HG02642 (cell line): ENCODE data around the gene ADGRG4.
"Not testable (repeated sequence)": the region's sequence is repeated elsewhere in the genome, so short reads cannot be mapped to it uniquely, and the experiment has no call there.

Experiments used
- ATAC-seq: cut with Tn5 transposase; IDR thresholded peaks from one replicate; pipeline ENCODE4 v1.9.1; 2021; ENCODE audit warnings: mild to moderate bottlenecking; ENCODE audit not compliant: unreplicated experiment, poor library complexity

Gene ADGRG4, protein sequence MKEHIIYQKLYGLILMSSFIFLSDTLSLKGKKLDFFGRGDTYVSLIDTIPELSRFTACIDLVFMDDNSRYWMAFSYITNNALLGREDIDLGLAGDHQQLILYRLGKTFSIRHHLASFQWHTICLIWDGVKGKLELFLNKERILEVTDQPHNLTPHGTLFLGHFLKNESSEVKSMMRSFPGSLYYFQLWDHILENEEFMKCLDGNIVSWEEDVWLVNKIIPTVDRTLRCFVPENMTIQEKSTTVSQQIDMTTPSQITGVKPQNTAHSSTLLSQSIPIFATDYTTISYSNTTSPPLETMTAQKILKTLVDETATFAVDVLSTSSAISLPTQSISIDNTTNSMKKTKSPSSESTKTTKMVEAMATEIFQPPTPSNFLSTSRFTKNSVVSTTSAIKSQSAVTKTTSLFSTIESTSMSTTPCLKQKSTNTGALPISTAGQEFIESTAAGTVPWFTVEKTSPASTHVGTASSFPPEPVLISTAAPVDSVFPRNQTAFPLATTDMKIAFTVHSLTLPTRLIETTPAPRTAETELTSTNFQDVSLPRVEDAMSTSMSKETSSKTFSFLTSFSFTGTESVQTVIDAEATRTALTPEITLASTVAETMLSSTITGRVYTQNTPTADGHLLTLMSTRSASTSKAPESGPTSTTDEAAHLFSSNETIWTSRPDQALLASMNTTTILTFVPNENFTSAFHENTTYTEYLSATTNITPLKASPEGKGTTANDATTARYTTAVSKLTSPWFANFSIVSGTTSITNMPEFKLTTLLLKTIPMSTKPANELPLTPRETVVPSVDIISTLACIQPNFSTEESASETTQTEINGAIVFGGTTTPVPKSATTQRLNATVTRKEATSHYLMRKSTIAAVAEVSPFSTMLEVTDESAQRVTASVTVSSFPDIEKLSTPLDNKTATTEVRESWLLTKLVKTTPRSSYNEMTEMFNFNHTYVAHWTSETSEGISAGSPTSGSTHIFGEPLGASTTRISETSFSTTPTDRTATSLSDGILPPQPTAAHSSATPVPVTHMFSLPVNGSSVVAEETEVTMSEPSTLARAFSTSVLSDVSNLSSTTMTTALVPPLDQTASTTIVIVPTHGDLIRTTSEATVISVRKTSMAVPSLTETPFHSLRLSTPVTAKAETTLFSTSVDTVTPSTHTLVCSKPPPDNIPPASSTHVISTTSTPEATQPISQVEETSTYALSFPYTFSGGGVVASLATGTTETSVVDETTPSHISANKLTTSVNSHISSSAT (N-terminal part only)

DNA sequence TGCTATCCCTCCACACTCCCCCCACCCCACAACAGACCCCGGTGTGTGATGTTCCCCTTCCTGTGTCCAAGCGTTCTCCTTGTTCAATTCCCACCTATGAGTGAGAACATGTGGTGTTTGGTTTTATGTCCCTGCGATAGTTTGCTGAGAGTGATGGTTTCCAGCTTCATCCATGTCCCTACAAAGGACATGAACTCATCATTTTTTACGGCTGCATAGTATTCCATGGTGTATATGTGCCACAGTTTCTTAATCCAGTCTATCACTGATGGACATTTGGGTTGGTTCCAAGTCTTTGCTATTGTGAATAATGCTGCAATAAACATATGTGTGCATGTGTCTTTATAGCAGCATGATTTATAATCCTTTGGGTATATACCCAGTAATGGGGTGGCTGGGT, at the start of gene ADGRG4:
ADGRG4 (plus strand) TSS at position 243 of the 400 bp plus-strand sequence. CDS start 7,815 bp downstream, outside the sequence.
- not testable (repeated sequence) for ATAC-seq

DNA sequence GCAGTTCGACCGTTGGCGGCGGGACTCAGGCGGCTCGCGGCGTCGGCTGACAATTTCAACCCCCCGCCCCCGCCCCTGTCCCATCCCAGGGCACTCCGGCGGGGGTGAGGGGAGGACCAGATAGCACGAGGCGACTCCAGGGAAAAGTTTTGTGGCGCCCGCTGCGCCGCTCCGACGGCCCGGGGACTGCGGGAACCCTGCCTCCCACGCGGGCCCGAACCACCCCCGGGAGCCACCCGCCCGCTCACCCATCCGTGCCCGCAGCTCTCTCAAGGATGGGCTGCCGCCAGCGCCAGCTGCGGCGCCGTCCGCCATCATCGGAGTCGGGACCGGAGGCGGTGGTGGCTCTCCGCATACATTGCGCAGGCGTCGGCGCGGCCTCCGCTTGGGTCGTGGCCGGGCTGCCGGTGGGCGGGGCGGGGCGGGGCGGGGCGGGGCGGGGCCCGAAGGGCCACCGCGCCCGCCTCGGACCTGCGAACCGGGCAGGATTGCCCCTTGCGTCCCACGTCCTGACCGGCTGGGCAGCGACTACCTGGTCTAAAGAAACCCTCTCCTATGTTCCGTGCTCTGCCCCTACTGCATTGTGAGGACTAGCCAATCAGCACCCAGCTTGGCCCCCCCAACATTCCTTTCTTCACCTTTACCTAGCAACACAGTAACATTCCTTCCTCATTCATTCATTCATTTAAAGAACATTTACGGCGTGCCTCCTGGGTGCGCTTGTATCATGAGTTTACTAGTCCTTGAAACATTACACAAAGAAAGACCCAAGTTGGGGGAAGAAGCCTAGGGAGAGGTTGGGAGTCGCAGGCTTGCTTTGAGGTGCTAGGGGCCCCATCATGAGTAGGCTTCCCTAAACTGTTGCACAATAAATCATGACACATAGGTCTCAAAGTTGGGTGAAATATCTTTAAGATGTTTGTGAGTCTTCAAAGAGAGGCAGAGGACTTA, 49.4 kb upstream of the ADGRG4 start, which contains the start of gene MAP7D3:
MAP7D3 (minus strand) TSS at position 360 of the 951 bp plus-strand sequence; CDS start at position 318, 42 bp downstream.
- peak; percentile 92 for ATAC-seq

DNA sequence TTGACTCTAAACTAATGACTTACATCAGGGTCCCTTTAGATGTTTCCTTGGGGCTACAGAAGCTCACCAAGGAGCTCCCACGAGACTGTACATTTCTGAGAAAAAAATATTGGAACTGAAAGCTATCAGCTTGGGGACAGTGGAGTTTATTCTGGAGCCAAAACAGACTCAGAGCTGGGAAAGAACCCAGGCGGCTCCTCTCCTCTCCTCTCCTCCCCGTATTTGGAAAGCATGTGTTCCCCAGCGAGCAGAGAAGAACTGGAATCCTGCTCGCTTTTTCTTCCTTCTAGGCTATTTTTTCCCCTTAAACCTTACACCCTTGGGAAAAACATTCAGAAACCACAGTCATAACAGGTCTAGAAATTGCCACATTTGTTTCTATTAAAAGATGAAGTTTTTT, 45.2 kb upstream of the ADGRG4 start:
- ATAC-seq: no peak

DNA sequence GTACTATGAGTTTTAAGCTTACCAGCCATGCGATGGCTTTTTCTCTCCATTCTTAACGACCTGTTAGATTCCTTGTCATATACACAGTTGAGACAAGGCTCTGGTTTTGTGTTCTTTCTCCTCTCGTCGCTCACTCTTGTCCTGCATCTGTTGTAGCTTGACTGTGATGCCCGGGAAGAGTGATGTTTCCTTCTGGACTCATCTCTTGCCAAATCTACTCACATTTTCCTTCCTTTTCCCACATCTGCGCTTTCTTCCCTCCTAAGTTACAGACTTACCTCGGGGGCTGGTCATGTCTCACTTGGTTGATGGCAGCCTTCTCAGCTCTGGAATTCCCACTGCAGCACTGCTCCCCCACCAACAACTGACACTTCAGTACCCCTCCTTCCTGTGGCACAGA, 44.7 kb upstream of the ADGRG4 start:
- no peak for ATAC-seq

DNA sequence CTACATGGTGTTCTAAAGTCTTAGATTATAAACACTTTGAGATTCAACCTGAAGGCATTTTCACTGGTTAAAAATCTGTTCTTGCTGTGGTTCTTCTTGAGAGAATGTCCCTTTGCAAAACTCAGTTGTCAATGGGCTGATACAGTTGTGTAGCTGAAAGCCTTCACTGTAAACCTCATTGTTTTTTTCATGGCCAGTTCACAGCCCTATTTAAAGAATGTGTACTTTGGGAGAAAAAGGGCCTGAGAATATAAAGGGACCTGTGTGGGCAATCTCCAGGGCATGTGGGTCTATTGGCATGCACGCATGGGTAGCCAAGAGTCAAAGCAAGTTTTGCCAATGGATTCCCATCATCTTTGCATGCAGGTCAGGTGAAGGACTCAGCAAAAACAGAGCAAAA, 41.8 kb upstream of the ADGRG4 start:
- no peak for ATAC-seq

DNA sequence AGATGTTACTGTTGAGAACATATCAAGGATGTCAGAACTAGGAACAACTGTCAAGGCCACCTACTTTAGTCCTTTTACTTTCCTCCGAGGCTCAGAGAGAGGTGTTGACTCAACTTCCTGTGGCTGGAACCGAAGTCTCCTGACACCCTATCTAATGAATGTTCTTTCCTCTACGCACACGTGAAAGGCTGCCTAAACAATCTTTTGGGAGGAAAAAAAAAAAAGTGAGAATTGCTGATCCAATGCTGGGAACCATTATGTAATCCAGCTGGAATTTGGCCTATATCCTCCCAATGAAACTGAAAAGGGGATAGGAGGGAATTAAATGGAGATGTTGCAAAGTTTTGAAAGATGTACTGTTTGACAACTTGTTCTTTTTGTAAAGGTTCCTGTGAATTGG, 41.2 kb upstream of the ADGRG4 start:
- no peak for ATAC-seq

DNA sequence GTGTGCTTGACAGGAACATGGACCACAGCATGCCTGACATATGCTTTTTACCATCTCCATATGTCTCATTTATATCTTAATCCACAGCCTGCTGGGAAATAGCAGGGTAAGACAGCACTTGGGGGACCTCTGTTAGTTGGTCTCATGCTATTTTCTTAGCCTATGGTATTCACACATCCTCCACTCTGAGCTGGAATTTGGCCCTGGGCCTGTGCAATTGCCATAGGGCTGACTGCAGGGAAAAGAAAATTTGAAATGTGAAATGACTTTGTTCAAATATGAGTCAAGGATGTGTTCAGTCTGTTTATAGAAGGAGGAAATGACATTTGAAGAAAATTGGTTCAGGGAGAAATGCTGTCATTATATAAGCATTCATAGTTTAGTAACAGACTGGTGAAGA, 40.0 kb upstream of the ADGRG4 start:
- no peak for ATAC-seq

DNA sequence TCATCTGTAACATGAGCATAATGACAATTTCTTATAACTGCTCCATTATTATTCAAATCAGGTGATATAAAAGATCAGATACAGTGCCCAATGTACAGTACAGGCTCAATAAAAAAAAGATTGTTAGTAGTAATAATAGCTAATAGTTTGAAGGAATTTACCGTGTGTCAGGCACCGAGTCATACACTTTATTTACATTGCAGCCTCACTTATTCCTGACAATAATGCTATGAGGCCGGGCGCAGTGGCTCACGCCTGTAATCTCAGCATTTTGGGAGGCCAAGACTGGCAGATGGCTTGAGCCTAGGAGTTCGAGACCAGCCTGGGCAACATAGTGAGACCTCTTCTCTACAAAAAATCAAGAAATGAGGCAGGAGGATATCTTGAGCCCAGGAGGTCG, 39.4 kb upstream of the ADGRG4 start:
- no peak for ATAC-seq

DNA sequence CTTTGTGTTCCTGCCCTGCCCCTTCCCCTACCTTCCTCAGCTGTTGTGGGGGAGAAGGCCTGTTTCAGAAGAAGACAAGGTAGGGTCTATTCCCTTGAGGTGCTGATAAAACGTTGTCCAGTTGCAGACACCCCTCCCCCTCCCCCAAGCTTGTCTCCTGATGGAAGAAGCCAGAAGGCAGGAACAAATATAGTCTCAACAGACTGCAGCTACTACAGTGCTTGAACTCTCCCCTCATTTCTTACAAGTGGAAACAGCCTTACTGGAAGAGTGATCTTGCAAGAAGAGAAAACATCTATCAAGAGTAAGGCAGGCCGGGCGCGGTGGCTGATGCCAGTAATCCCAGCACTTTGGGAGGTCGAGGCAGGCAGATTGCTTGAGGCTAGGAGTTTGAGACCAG, 38.5 kb upstream of the ADGRG4 start:
- no peak for ATAC-seq

DNA sequence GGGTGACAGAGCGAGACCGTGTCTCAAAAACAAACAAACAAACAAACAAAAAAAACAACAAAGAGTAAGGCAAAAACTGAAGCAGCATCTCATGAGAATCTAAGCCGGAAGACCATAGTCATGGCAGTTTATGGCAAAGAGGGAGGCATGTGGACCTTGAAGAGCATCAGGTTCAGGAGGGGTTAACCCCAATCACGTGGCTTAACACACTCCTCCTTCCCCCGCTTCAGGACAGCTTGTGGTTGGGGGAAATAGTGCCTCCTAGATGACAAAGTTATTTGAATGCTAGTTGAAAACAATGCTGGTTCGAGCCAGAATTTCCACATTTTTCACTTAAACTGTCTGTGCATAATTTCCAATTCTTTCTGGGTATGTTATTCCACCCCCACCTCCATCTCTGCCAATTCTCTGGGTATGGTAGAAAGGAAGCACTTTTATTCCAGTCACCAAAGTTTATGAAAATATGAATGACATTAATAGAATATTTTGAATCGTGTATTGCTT, 37.9 kb upstream of the ADGRG4 start:
- no peak for ATAC-seq

DNA sequence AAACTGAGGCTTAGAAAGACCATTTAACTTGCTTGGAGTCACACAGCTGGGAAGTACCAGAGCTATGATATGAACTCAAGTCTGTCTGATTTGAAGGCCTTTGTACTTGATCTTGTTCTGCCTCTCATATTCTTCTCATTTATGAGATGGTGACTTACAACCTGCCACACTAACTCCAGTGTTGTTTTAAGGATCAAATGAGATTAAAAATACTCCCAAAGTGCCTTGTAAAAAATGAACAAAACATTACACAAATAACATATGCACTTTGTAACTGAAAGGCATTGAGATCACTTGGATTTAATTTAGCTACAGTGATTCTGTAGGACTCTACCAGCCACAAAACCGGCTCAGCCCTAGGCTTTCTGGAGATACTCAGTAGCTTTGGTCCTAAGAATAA, 33.9 kb upstream of the ADGRG4 start:
- no peak for ATAC-seq

DNA sequence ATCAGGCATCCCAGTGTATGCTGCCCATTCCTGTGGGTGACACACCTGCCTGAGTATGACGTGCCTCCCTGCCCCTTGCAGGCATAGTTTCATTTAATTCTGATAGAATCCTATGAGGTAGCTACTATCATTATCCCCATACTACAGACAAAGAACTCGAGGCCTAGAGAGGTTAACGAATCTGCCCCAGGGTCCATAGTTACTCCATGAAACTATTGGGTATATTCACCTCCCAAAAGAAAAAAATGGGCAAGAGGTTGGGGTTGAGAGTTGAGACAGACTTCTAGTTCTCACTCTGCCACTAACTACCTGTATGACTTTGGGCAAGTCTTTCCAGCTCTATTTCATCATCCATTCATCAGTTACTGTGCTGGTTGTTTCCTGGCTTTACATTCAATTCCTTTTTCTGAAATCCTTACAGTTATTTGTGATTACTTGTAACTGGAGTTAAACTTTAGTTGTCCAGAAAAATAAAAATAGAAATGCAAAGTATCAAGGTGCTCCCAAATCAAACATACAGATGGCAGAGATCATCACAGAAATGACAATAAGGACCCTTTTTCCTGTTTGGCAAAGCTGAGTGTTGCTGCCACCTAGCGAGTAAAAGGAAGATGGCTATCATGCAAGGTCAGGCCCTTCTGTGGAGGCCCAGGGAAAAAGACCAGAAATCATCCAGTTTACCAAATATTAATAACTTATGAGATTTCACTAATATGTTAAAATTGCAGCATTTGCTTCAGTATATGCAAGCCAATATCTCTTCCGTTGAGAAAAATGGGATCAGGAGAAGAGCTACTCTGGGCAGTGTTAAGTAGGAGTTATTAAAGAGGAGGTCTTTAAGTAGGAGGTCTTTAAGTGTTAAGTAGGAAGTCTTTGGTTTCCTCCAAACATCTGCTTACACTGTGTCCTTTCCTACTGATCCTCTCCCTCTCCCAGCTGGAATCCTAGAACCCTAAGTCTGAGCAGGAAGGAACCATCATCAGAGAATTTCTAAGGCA, 32.4 kb upstream of the ADGRG4 start:
- peak; percentile 64 for ATAC-seq

DNA sequence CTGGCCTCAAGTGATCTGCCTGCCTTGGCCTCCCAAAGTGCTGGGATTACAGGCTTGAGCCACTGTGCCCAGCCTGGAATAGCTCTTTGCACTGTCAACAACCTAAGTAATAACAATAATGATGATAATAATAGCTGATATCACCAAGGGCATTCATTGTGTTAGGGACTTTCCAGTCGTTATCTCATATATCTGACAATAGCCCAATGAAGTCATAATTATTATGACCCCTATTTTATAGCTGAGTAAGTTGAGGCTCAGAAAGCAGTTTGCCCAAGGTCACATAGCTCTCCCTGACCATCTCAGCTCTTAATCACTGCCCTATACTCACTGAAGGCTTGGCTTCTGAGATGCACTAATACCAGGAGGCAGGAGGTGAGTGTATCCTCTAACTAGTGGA, 30.8 kb upstream of the ADGRG4 start:
- no peak for ATAC-seq

DNA sequence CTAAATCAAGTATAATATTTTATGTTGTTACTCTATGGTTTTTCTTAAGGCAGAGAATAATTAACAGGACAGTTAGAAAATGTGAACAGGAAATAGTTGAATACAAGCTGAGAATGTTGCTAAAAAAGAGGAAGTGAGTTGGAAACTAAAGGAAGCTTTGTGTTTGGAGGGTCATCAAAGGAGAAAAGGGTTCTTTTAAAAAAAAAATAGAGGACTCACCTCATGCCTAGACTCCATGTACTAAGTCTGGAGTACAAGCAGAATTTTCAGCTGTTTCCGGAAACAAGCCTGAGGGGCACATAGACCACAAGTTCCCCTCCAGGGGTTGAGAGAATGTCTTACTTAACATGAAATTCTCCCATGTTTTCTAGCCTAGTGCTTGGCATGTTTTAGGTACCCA, 29.5 kb upstream of the ADGRG4 start:
- peak; percentile 48 for ATAC-seq

DNA sequence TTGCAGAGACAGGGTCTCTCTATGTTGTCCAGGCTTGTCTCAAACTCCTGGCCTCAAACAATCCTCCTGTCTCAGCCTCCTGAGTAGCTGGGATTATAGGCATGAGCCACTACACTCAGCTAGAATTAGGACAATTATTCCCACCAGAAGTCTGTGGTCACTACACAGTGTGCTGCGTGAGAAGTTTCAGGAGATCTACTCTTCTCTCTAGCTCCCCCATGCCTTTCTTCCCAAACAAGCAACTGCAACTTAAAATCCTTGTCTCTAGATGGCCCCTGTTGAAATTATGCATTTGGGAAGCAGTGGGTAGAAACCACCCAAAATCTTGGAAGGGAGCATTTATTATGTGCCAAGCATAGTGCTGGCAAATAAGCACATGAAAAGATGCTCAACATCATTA, 28.4 kb upstream of the ADGRG4 start:
- ATAC-seq: no peak

DNA sequence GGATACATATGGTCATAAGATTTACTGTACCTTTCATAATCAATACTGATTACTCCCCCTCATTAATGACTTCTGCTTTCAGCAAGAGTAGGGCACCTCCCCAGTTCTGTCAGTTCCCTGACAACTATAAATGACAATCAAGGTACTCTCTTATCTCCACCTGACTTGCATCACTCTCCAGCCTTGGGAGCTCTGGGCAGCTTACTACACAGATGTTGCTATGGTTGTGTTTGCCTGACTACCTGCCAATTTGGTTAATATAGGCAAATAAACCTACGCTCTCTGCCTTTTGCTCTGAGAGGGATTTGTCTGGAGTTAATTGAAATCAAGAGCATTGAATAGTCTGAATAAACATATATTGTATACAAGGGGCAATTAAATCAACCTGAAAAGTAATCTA, 26.8 kb upstream of the ADGRG4 start:
- ATAC-seq: no peak

DNA sequence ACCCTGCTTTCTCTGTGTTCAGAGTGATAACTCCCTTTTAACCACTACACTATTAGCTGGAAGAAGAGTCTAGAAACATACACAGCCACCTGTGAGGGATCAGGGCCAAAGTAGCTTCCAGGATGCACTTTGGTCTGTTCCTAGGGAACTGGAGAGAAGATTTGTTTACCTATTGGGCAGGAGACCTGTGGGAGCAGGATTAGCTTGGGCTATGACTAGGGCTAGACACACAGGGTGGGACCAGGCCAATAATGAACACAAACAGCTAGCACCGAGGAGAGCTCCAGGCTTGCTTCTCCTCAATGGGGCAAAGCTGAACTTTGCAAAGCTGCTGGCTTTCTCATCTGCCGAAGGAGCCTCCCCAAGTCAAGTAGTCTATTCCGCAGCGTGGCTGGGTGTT, 25.2 kb upstream of the ADGRG4 start:
- no peak for ATAC-seq

DNA sequence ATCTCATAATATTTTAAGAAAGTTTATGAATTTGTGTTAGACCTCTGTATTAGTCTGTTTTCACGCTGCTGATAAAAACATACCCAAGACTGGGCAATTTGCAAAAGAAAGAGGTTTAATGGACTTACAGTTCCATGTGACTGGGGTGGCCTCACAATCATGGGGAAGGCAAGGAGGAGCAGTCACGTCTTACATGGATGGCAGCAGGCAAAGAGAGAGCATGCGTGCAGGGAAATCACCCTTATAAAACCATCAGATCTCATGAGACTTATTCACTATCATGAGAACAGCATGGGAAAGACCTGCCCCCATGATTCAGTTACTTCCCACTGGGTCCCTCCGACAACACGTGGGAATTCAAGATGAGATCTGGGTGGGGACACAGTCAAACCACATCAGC, 14.4 kb upstream of the ADGRG4 start:
- not testable (repeated sequence) for ATAC-seq
